ENCODE measurements around the gene SND1. TPM values are rescaled to one million over a fixed set of nuclear protein-coding genes. Genes with fewer than 3 reads are reported as not detected.

SND1 gene
- total and polyA plus RNA-seq, 2 of the 4 experiments (the other 2 are of a cell fraction) = 154 to 294 TPM

GRCh38 chr7:128112018-128112780 is 460.2 kb downstream of the SND1 start (continued):
- TF ChIP-seq CHD1 (IDR thresholded peaks at IDR 0.05; ENCODE audit: low read depth, low read length) = no peak

GRCh38 chr7:128112781-128113221 is 460.8 kb downstream of the SND1 start:
- Histone ChIP-seq H4K91ac (ENCODE audit: insufficient read depth, low read depth, low read length) (no peak overlapping the region), H3K9ac (ENCODE audit: low read depth, low read length) (no peak overlapping the region), H2AFZ (replicated peaks; ENCODE audit: low read length, poor library complexity) (no peak overlapping the region), H2BK120ac (ENCODE audit: low read depth, low read length) (no peak overlapping the region), H3K9me3 (ENCODE audit: control insufficient read depth, insufficient read depth, low read length) (no peaks in the 10 kb centered on the region; the same call in 1 of the 2 replicates), H3K27ac (ENCODE audit: insufficient read depth, low read length) (no peak overlapping the region), H3K4me1 (ENCODE audit: control insufficient read depth, insufficient read depth, low read length) (no peaks in the 10 kb centered on the region; the same call in 1 of the 2 replicates), H2BK5ac (ENCODE audit: low read depth, low read length, poor library complexity, severe bottlenecking) (no peak overlapping the region), H3K14ac (replicated peaks; ENCODE audit: low read depth, low read length) (no peak overlapping the region), H3K4me2 (ENCODE audit: low read depth, low read length) (no peak overlapping the region), H4K20me1 (ENCODE audit: insufficient read depth, low read length) (no peaks in the 10 kb centered on the region; the same call in 1 of the 2 replicates), H2AK9ac (replicated peaks; ENCODE audit: low read depth, low read length, poor library complexity) (no peak overlapping the region), H3K18ac (ENCODE audit: low read depth, low read length) (no peak overlapping the region), H3K36me3 (ENCODE audit: control insufficient read depth, insufficient read depth, low read length) (no peaks in the 10 kb centered on the region), H3K9me1 (ENCODE audit: insufficient read depth, low read length) (0 out of 2 replicates have a peak, but pooled peaks cover 6% of the 10 kb centered on the region), H3K4ac (ENCODE audit: low read depth, low read length) (no peak overlapping the region), H3K23ac (ENCODE audit: low read depth, low read length) (no peak overlapping the region), H3K4me3 (ENCODE audit: insufficient read depth, low read depth, low read length) (no peak overlapping the region), H2BK15ac (ENCODE audit: low read depth, low read length) (no peak overlapping the region), H3K79me1 (ENCODE audit: low read depth in 1 of 2, low read length in 2 of 2) (no peaks in the 10 kb centered on the region), H3K27me3 (ENCODE audit: control insufficient read depth, insufficient read depth, low read length) (peaks cover 33% of the 10 kb centered on the region), H4K5ac (ENCODE audit: low read depth, low read length) (no peak overlapping the region), H2AK5ac (ENCODE audit: low read depth, low read length) (no peak overlapping the region), H2BK20ac (ENCODE audit: low read depth, low read length) (no peak overlapping the region), H4K8ac (ENCODE audit: low read depth in 2 of 2, low read length in 2 of 2) (no peak overlapping the region), H3K56ac (ENCODE audit: extremely low read depth, insufficient read depth, low read length) (no peak overlapping the region)
- ChIA-PET CTCF (no interaction called here), POLR2A (ENCODE audit: unreplicated experiment) (interaction anchor here (0.7 kb wide), 1 partner anchor 22 kb away, joined by 4 read pairs; no protein-coding TSS in a partner anchor)
- no peak for TF ChIP-seq FOS (IDR thresholded peaks at IDR 0.05; ENCODE audit: low read depth, low read length)
- TF ChIP-seq, protein P1, sequence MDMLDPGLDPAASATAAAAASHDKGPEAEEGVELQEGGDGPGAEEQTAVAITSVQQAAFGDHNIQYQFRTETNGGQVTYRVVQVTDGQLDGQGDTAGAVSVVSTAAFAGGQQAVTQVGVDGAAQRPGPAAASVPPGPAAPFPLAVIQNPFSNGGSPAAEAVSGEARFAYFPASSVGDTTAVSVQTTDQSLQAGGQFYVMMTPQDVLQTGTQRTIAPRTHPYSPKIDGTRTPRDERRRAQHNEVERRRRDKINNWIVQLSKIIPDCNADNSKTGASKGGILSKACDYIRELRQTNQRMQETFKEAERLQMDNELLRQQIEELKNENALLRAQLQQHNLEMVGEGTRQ (IDR thresholded peaks at IDR 0.05; ENCODE audit: low read depth, low read length) = no peak
- no peak for TF ChIP-seq BHLHE40 (IDR thresholded peaks at IDR 0.05; ENCODE audit: low read depth, low read length)
- TF ChIP-seq NFE2L2 (IDR thresholded peaks at IDR 0.05; ENCODE audit: low read depth, low read length) = no peak
- intact Hi-C loops (cut with micrococcal nuclease) = no loop called here
- whole genome bisulfite sequencing, 2 experiments (ENCODE audit: extremely low coverage in 2 of 2, insufficient read length in 1 of 2) = 100% methylated on average over 1 of the region's 4 CpGs; no CpG with 5 or more reads in 1 of the 2 experiments
- no TSS peak for BruUV-seq (replicated peaks)
- in situ Hi-C loops (cut with MboI; ENCODE audit: low sequenced_read_pairs) = no loop called here
- dilution Hi-C loops (cut with HindIII; ENCODE audit: low sequenced_read_pairs, unreplicated experiment) = no loop called here
- DNase-seq (no peak), ATAC-seq (ENCODE audit: low read depth) (no peak)
